Stimulated activated effector memory CD8-positive, alpha-beta T cell treated with anti-CD3 and anti-CD28 coated beads, Interleukin-12 subunit alpha, Interleukin-12 subunit beta, amount 100 ng/mL, for 72 hours (primary cell): ENCODE results near the gene SCYL2.
"Not testable (repeated sequence)": the region's sequence is repeated elsewhere in the genome, so short reads cannot be mapped to it uniquely, and the experiment has no call there.

Experiments
- ATAC-seq: fragments of 150-1000 bp; cut with Tn5 transposase; 2 replicates; pipeline ENCODE4 v1.10.0; 2021
- DNase-seq, 2 donors: peaks; one replicate each; pipeline ENCODE4 v3.0.0; 2021 to 2022; ENCODE audit warnings: low spot score in 2 of 2
- H3K27ac Mint-ChIP-seq: one replicate; pipeline ENCODE4 v1.8.0; 2022; ENCODE audit warnings: mild to moderate bottlenecking, mixed read lengths
- H3K36me3 Mint-ChIP-seq: one replicate; pipeline ENCODE4 v1.8.0; 2022; ENCODE audit warnings: mild to moderate bottlenecking, mixed read lengths
- H3K4me1 Mint-ChIP-seq: one replicate; pipeline ENCODE4 v1.8.0; 2022; ENCODE audit warnings: mixed read lengths
- H3K4me3 Mint-ChIP-seq: one replicate; pipeline ENCODE4 v1.8.0; 2022; ENCODE audit warnings: mild to moderate bottlenecking, mixed read lengths
- H3K9me3 Mint-ChIP-seq: one replicate; pipeline ENCODE4 v1.8.0; 2022; ENCODE audit warnings: mixed read lengths

The SCYL2 gene

GRCh38 chr12:100266835-100267602, at the start of gene SCYL2, which contains the start of gene DEPDC4:
Gene SCYL2 (plus strand): TSS chr12:100267177. CDS start chr12:100282971, 15,794 bp downstream.
Gene DEPDC4 (minus strand): TSS chr12:100267079. CDS start chr12:100267076, 3 bp downstream.
- Mint-ChIP-seq H3K27ac (peak within 1 kb of the TSS; percentile 98), H3K4me1 (peaks cover 26% of the 10 kb centered on the region), H3K4me3 (peak within 1 kb of the TSS; percentile 99), H3K9me3 (no peaks in the 10 kb centered on the region), H3K36me3 (no peaks in the 10 kb centered on the region)
- peak; percentile 95 to 98 for DNase-seq
- ATAC-seq, result peak; percentile 91

- no peak for DNase-seq
- Mint-ChIP-seq H3K27ac (no peak overlapping the region), H3K9me3 (no peaks in the 10 kb centered on the region), H3K4me1 (no peaks in the 10 kb centered on the region), H3K36me3 (peaks cover 97% of the 10 kb centered on the region), H3K4me3 (no peak overlapping the region)
- no peak for ATAC-seq
Measured at GRCh38 chr12:100219328-100220109, 47.5 kb upstream of the SCYL2 start.

- H3K27ac Mint-ChIP-seq, result no peak overlapping the region
- H3K4me1 Mint-ChIP-seq, result no peaks in the 10 kb centered on the region
- DNase-seq, result no peak
- no peaks in the 10 kb centered on the region for H3K9me3 Mint-ChIP-seq
- H3K4me3 Mint-ChIP-seq, result no peak overlapping the region
- H3K36me3 Mint-ChIP-seq, result peaks cover 92% of the 10 kb centered on the region
- ATAC-seq, result no peak
Measured at GRCh38 chr12:100221523-100221922, 45.5 kb upstream of the SCYL2 start.

GRCh38 chr12:100222173-100222572, 44.8 kb upstream of the SCYL2 start:
- not testable (repeated sequence) for H3K27ac Mint-ChIP-seq, DNase-seq, ATAC-seq, H3K4me3 Mint-ChIP-seq, H3K4me1 Mint-ChIP-seq, H3K9me3 Mint-ChIP-seq
- H3K36me3 Mint-ChIP-seq, result peaks cover 85% of the 10 kb centered on the region

GRCh38 chr12:100225491-100225890, 41.5 kb upstream of the SCYL2 start:
- Mint-ChIP-seq H3K4me1 (no peaks in the 10 kb centered on the region), H3K9me3 (no peaks in the 10 kb centered on the region), H3K27ac (no peak overlapping the region), H3K4me3 (no peak overlapping the region), H3K36me3 (peaks cover 52% of the 10 kb centered on the region)
- DNase-seq (no peak), ATAC-seq (no peak)

GRCh38 chr12:100229036-100229635, 37.8 kb upstream of the SCYL2 start:
- H3K9me3 Mint-ChIP-seq, result no peaks in the 10 kb centered on the region
- no peak overlapping the region for H3K27ac Mint-ChIP-seq
- no peaks in the 10 kb centered on the region for H3K4me1 Mint-ChIP-seq
- no peak for DNase-seq
- H3K36me3 Mint-ChIP-seq, result peaks cover 17% of the 10 kb centered on the region
- no peak overlapping the region for H3K4me3 Mint-ChIP-seq
- peak; percentile 44 for ATAC-seq

GRCh38 chr12:100229876-100230275, 37.1 kb upstream of the SCYL2 start:
- no peak overlapping the region for H3K4me3 Mint-ChIP-seq
- no peaks in the 10 kb centered on the region for H3K9me3 Mint-ChIP-seq
- DNase-seq (no peak), ATAC-seq (no peak)
- H3K36me3 Mint-ChIP-seq, result peaks cover 10% of the 10 kb centered on the region
- no peaks in the 10 kb centered on the region for H3K4me1 Mint-ChIP-seq
- H3K27ac Mint-ChIP-seq, result no peak overlapping the region

GRCh38 chr12:100231873-100232272, 35.1 kb upstream of the SCYL2 start:
- not testable (repeated sequence) for H3K36me3 Mint-ChIP-seq, H3K9me3 Mint-ChIP-seq

GRCh38 chr12:100234166-100234565, 32.8 kb upstream of the SCYL2 start:
- Mint-ChIP-seq H3K4me1 (no peaks in the 10 kb centered on the region), H3K27ac (no peak overlapping the region), H3K9me3 (no peaks in the 10 kb centered on the region), H3K36me3 (no peaks in the 10 kb centered on the region), H3K4me3 (no peak overlapping the region)
- DNase-seq (no peak), ATAC-seq (no peak)

More at GRCh38 chr12:100231873-100232272, 35.1 kb upstream of the SCYL2 start:
- not testable (repeated sequence) for H3K27ac Mint-ChIP-seq, DNase-seq, ATAC-seq, H3K4me3 Mint-ChIP-seq, H3K4me1 Mint-ChIP-seq

- no peak overlapping the region for H3K4me3 Mint-ChIP-seq
- ATAC-seq (no peak), DNase-seq (no peak)
- no peak overlapping the region for H3K27ac Mint-ChIP-seq
- no peaks in the 10 kb centered on the region for H3K4me1 Mint-ChIP-seq
- no peaks in the 10 kb centered on the region for H3K36me3 Mint-ChIP-seq
- H3K9me3 Mint-ChIP-seq, result no peaks in the 10 kb centered on the region
Measured at GRCh38 chr12:100234591-100235304, 32.2 kb upstream of the SCYL2 start.

- DNase-seq, result no peak
- no peaks in the 10 kb centered on the region for H3K36me3 Mint-ChIP-seq
- H3K27ac Mint-ChIP-seq, result no peak overlapping the region
- H3K9me3 Mint-ChIP-seq, result no peaks in the 10 kb centered on the region
- no peak for ATAC-seq
- no peak overlapping the region for H3K4me3 Mint-ChIP-seq
- no peaks in the 10 kb centered on the region for H3K4me1 Mint-ChIP-seq
Measured at GRCh38 chr12:100238801-100239200, 28.2 kb upstream of the SCYL2 start.

GRCh38 chr12:100239589-100239988, 27.4 kb upstream of the SCYL2 start:
- Mint-ChIP-seq H3K4me1 (no peaks in the 10 kb centered on the region), H3K36me3 (no peaks in the 10 kb centered on the region), H3K27ac (no peak overlapping the region), H3K9me3 (no peaks in the 10 kb centered on the region), H3K4me3 (no peak overlapping the region)
- no peak for DNase-seq
- ATAC-seq, result no peak

GRCh38 chr12:100243137-100243536, 23.8 kb upstream of the SCYL2 start:
- no peaks in the 10 kb centered on the region for H3K36me3 Mint-ChIP-seq
- DNase-seq (no peak), ATAC-seq (no peak)
- no peaks in the 10 kb centered on the region for H3K9me3 Mint-ChIP-seq
- H3K27ac Mint-ChIP-seq, result no peak overlapping the region
- H3K4me3 Mint-ChIP-seq, result no peak overlapping the region
- no peaks in the 10 kb centered on the region for H3K4me1 Mint-ChIP-seq

- H3K4me1 Mint-ChIP-seq, result no peaks in the 10 kb centered on the region
- no peak for DNase-seq
Measured at GRCh38 chr12:100247765-100248164, 19.2 kb upstream of the SCYL2 start.

GRCh38 chr12:100248886-100249285, 18.1 kb upstream of the SCYL2 start:
- Mint-ChIP-seq H3K4me1 (no peaks in the 10 kb centered on the region), H3K4me3 (no peak overlapping the region), H3K9me3 (no peaks in the 10 kb centered on the region), H3K36me3 (no peaks in the 10 kb centered on the region), H3K27ac (no peak overlapping the region)
- no peak for DNase-seq
- ATAC-seq, result no peak

More at GRCh38 chr12:100247765-100248164, 19.2 kb upstream of the SCYL2 start:
- Mint-ChIP-seq H3K27ac (no peak overlapping the region), H3K9me3 (no peaks in the 10 kb centered on the region), H3K4me3 (no peak overlapping the region), H3K36me3 (no peaks in the 10 kb centered on the region)
- ATAC-seq, result no peak
